Measurements from ENCODE around the gene JARID2.
"Not testable (repeated sequence)": the region's sequence is repeated elsewhere in the genome, so short reads cannot be mapped to it uniquely, and the experiment has no call there.

JARID2 gene

GRCh38 chr6:15530411-15530810 lies 284.5 kb downstream of the JARID2 start:
- no peak for DNase-seq

- no peak for DNase-seq
Measured at GRCh38 chr6:15531973-15532372, 286.1 kb downstream of the JARID2 start.

- DNase-seq: no peak
Measured at GRCh38 chr6:15533379-15534026, 287.6 kb downstream of the JARID2 start.

GRCh38 chr6:15534974-15535373 lies 289.1 kb downstream of the JARID2 start:
- DNase-seq: no peak

GRCh38 chr6:15535495-15536197 lies 289.8 kb downstream of the JARID2 start:
- DNase-seq: no peak

GRCh38 chr6:15536198-15536955 lies 290.5 kb downstream of the JARID2 start:
- no peak for DNase-seq

- DNase-seq: no peak
Measured at GRCh38 chr6:15538106-15538505, 292.2 kb downstream of the JARID2 start.

GRCh38 chr6:15538766-15539495 lies 293.1 kb downstream of the JARID2 start:
- DNase-seq: no peak

GRCh38 chr6:15539722-15540270 lies 293.9 kb downstream of the JARID2 start:
- no peak for DNase-seq

GRCh38 chr6:15543332-15543917 lies 297.6 kb downstream of the JARID2 start:
- DNase-seq: not testable (repeated sequence)

GRCh38 chr6:15544321-15544900 lies 298.5 kb downstream of the JARID2 start:
- DNase-seq: no peak

- DNase-seq: no peak
Measured at GRCh38 chr6:15546591-15546990, 300.7 kb downstream of the JARID2 start.

GRCh38 chr6:15547400-15547799 lies 301.5 kb downstream of the JARID2 start:
- peak; percentile 10 to 17 for DNase-seq

- no peak for DNase-seq
Measured at GRCh38 chr6:15549371-15549770, 303.5 kb downstream of the JARID2 start.

GRCh38 chr6:15550546-15551123 lies 304.8 kb downstream of the JARID2 start:
- no peak for DNase-seq

- DNase-seq: no peak
Measured at GRCh38 chr6:15551262-15551661, 305.4 kb downstream of the JARID2 start.

GRCh38 chr6:15551798-15552197 lies 305.9 kb downstream of the JARID2 start:
- no peak for DNase-seq

- no peak for DNase-seq
Measured at GRCh38 chr6:15553031-15553430, 307.2 kb downstream of the JARID2 start.

- no peak for DNase-seq
Measured at GRCh38 chr6:15553736-15554294, 307.9 kb downstream of the JARID2 start.

- DNase-seq: no peak
Measured at GRCh38 chr6:15554728-15555100, 308.8 kb downstream of the JARID2 start.
